A673 (cell line): ENCODE results near the gene POLR3A.

Experiments used
- CTCF ChIP-seq: fragments of 300-800, 200-600 bp; sonication (generic); conservative IDR thresholded peaks from 2 replicates; pipeline ENCODE4 v1.5.1; 2017; ENCODE audit warnings: low read depth, mild to moderate bottlenecking, antibody characterized with exemption, low read length, moderate library complexity, mixed read lengths
- EZH2 ChIP-seq: fragments of 200-600 bp; sonication (generic); IDR thresholded peaks from 2 replicates; pipeline ENCODE4 v1.6.1; 2017; ENCODE audit warnings: borderline replicate concordance, low read depth, mild to moderate bottlenecking, mixed read lengths, antibody characterized with exemption, low read length; ENCODE audit not compliant: poor library complexity, severe bottlenecking

GRCh38 chr10:77983384-77984341 lies 45.7 kb downstream of the POLR3A start:
- TF ChIP-seq CTCF (no peak), EZH2 (no peak)
